ENCODE results near the gene PADI3. TPM values are rescaled to one million over a fixed set of nuclear protein-coding genes. Genes with fewer than 3 reads are reported as not detected.

PADI3 gene
- total and polyA plus RNA-seq, 11 donors: not detected

GRCh38 chr1:17206196-17206595 is 42.7 kb upstream of the PADI3 start:
- Histone ChIP-seq H3K27ac (no peak overlapping the region), H3K9me3 (no peaks in the 10 kb centered on the region), H3K4me1 (peaks cover 0 to 16% (median 0%) of the 10 kb centered on the region in 12 donors), H3K4me3 (no peak overlapping the region), H3K36me3 (no peaks in the 10 kb centered on the region), H3K27me3 (peaks cover 0 to 28% (median 4%) of the 10 kb centered on the region in 9 donors)
- DNase-seq: no peak
- 56 to 68% (median 60%) methylated on average over 4 of the region's 4 CpGs for WGBS, 4 donors
- intact Hi-C loops (cut with DNase I): no loop called here
- no peak for TF ChIP-seq POLR2A (IDR thresholded peaks at IDR 0.05)
- TF ChIP-seq, protein P1, sequence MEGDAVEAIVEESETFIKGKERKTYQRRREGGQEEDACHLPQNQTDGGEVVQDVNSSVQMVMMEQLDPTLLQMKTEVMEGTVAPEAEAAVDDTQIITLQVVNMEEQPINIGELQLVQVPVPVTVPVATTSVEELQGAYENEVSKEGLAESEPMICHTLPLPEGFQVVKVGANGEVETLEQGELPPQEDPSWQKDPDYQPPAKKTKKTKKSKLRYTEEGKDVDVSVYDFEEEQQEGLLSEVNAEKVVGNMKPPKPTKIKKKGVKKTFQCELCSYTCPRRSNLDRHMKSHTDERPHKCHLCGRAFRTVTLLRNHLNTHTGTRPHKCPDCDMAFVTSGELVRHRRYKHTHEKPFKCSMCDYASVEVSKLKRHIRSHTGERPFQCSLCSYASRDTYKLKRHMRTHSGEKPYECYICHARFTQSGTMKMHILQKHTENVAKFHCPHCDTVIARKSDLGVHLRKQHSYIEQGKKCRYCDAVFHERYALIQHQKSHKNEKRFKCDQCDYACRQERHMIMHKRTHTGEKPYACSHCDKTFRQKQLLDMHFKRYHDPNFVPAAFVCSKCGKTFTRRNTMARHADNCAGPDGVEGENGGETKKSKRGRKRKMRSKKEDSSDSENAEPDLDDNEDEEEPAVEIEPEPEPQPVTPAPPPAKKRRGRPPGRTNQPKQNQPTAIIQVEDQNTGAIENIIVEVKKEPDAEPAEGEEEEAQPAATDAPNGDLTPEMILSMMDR (IDR thresholded peaks at IDR 0.05): no peak
- no peak for ATAC-seq

- Histone ChIP-seq H3K27ac (no peak overlapping the region), H3K9me3 (no peaks in the 10 kb centered on the region), H3K4me3 (no peak overlapping the region), H3K36me3 (no peaks in the 10 kb centered on the region), H3K27me3 (peaks cover 0 to 28% (median 4%) of the 10 kb centered on the region in 9 donors), H3K4me1 (peaks cover 0 to 16% (median 0%) of the 10 kb centered on the region in 12 donors)
- intact Hi-C loops (cut with DNase I): no loop called here
- peak in 3 of 4 donors; percentile 30 to 73 (median 40) for ATAC-seq
- peak in 3 of 5 donors; percentile 55 to 68 (median 59) for DNase-seq
- 38 to 50% (median 47%) methylated on average over 4 of the region's 4 CpGs for WGBS, 4 donors
- no peak for TF ChIP-seq POLR2A (IDR thresholded peaks at IDR 0.05)
- TF ChIP-seq, protein P1 (IDR thresholded peaks at IDR 0.05): no peak
Observed at GRCh38 chr1:17207046-17207445, 41.9 kb upstream of the PADI3 start.

- H3K4me3 ChIP-seq: no peak overlapping the region
- H3K27me3 ChIP-seq: peaks cover 0 to 32% (median 5%) of the 10 kb centered on the region in 9 donors
- TF ChIP-seq POLR2A (IDR thresholded peaks at IDR 0.05): no peak
- TF ChIP-seq, protein P1 (IDR thresholded peaks at IDR 0.05): no peak
- ATAC-seq: peak in 1 of 4 donors; percentile 48
- DNase-seq: no peak
- H3K36me3 ChIP-seq: no peaks in the 10 kb centered on the region
- no peak overlapping the region for H3K27ac ChIP-seq
- H3K9me3 ChIP-seq: no peaks in the 10 kb centered on the region
- H3K4me1 ChIP-seq: peaks cover 0 to 19% (median 0%) of the 10 kb centered on the region in 12 donors
- intact Hi-C loops (cut with DNase I): no loop called here
- 47 to 62% (median 55%) methylated on average over 5 of the region's 5 CpGs for WGBS, 4 donors
Observed at GRCh38 chr1:17207540-17207939, 41.4 kb upstream of the PADI3 start.

GRCh38 chr1:17207966-17208418 is 40.9 kb upstream of the PADI3 start:
- H3K27ac ChIP-seq: no peak overlapping the region
- no peaks in the 10 kb centered on the region for H3K9me3 ChIP-seq
- DNase-seq (no peak), ATAC-seq (peak in 1 of 4 donors; percentile 26)
- WGBS, 4 donors: 45 to 72% (median 60%) methylated on average over 2 of the region's 2 CpGs
- no peaks in the 10 kb centered on the region for H3K36me3 ChIP-seq
- H3K4me1 ChIP-seq: peaks cover 0 to 24% (median 0%) of the 10 kb centered on the region in 12 donors
- H3K27me3 ChIP-seq: peaks cover 0 to 37% (median 8%) of the 10 kb centered on the region in 9 donors
- intact Hi-C loops (cut with DNase I): no loop called here
- TF ChIP-seq, protein P1 (IDR thresholded peaks at IDR 0.05): no peak
- TF ChIP-seq POLR2A (IDR thresholded peaks at IDR 0.05): no peak
- H3K4me3 ChIP-seq: no peak overlapping the region

All from heart left ventricle (tissue), 16 donors.